ENCODE results near the gene ARFGEF2.

The ARFGEF2 gene

DNA sequence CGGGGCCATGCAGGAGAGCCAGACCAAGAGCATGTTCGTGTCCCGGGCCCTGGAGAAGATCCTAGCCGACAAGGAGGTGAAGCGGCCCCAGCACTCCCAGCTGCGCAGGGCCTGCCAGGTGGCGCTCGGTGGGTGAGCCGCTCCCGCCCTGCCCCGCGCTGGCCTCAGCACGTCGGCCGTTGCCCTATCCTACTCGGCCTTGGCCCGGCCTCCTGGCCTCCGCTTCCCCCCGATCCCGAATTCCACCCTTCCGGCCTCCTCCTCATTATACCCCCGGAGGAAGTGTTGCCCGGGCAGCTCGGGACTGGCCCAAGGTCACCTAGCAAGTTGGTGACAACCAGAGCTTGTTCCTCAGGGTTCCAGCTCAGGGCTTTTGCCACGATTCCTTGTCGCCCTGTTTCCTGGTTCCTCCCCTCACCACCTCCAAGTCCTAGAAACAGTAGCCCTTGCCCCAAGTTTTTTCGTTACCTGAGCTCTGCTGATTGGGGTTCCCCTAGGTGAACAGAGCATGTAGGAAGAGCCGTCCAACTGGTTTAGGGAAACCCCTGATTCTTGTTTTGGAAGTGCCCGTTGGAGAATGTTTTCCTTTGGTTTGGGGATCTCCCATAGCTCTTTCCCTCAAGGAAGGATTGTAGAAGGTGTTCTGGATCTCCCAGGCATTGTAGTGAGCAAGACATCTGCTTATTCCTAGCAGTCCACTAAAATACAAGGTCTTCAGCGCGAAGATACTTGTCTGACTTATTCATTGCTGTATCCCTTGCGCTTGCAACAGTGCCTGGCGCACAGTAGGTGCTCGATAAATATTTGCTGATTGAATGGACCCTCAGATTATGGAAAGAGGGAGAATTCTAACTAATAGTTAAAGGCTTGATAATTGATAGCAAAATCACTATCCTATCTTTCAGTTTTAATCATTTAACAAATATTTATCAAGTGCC is 641 bp downstream of the ARFGEF2 start:
- H3K4me1 ChIP-seq (ENCODE audit: insufficient read depth, insufficient read length) = peaks cover 13% of the 10 kb centered on the region
- H3K9me3 ChIP-seq (ENCODE audit: insufficient read depth, low read length) = no peaks in the 10 kb centered on the region
- peak overlapping the region; percentile 91 for H3K4me3 ChIP-seq (ENCODE audit: insufficient read length, low read depth)
- H3K27me3 ChIP-seq (ENCODE audit: insufficient read depth, insufficient read length) = no peaks in the 10 kb centered on the region
- TF ChIP-seq YY1 (IDR thresholded peaks at IDR 0.05; ENCODE audit: insufficient read depth, insufficient read length) (no peak), ZNF274 (IDR thresholded peaks at IDR 0.05; ENCODE audit: low read depth, low read length) (no peak), SUZ12 (IDR thresholded peaks at IDR 0.05; ENCODE audit: extremely low read depth, insufficient read depth, insufficient read length) (no peak)
- peaks cover 2% of the 10 kb centered on the region for H3K36me3 ChIP-seq (ENCODE audit: insufficient read depth, insufficient read length, low read length)
- peak; percentile 20 for DNase-seq (ENCODE audit: low read depth, low spot score)
- peak overlapping the region; percentile 98 for H3K9ac ChIP-seq (ENCODE audit: insufficient read length, low read depth)

DNA sequence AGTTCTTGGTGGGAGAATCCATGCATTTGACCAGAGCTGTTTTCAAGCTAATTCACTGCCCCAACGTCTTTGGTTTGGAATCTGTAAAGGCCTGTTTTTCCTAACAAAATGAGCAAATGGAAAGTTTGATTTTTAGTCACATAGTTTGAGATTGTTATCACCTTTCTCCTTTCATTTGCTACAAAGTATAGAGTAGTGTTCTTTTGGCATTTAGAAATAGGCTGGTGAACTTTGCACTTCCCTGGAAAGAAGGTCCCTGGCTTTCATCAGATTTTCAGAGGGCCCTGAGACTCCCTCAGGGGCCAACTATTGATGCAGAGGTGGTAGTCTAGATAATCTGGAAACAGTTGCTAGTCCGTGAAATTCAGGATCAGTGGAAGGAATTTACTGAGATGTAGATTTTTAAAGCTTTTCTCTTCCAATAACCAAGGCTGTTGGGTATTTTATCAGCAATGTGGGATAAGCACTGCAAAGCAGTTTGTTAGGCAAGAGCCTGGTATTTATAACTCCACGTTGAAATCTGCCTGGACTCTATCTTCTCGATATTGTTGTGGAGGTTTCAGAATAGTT is 1.7 kb downstream of the ARFGEF2 start:
- Histone ChIP-seq H3K36me3 (ENCODE audit: insufficient read depth, insufficient read length, low read length) (peaks cover 2% of the 10 kb centered on the region), H3K4me3 (ENCODE audit: insufficient read length, low read depth) (no peak overlapping the region), H3K4me1 (ENCODE audit: insufficient read depth, insufficient read length) (peaks cover 13% of the 10 kb centered on the region), H3K9ac (ENCODE audit: insufficient read length, low read depth) (no peak overlapping the region), H3K27me3 (ENCODE audit: insufficient read depth, insufficient read length) (no peaks in the 10 kb centered on the region), H3K9me3 (ENCODE audit: insufficient read depth, low read length) (no peaks in the 10 kb centered on the region)
- no peak for DNase-seq (ENCODE audit: low read depth, low spot score)
- TF ChIP-seq YY1 (IDR thresholded peaks at IDR 0.05; ENCODE audit: insufficient read depth, insufficient read length) (no peak), ZNF274 (IDR thresholded peaks at IDR 0.05; ENCODE audit: low read depth, low read length) (no peak), SUZ12 (IDR thresholded peaks at IDR 0.05; ENCODE audit: extremely low read depth, insufficient read depth, insufficient read length) (no peak)

DNA sequence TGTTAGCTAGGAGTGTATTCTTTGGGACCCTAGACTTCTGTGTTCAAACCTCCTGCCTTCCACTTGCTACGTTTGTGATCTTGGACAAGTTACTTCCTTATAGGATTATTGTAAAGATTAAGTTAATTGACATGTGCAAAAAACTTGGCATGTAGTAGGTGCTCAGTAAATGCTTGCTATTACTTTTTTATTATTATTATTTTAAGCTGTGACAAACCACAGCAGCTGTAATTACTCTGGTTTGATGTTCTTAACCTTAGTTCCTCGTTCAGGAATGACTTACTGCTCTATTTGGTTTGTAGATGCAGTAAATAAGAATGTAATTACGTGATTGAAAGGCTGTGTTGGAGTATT is 3.2 kb downstream of the ARFGEF2 start:
- Histone ChIP-seq H3K9ac (ENCODE audit: insufficient read length, low read depth) (no peak overlapping the region), H3K9me3 (ENCODE audit: insufficient read depth, low read length) (no peaks in the 10 kb centered on the region), H3K4me1 (ENCODE audit: insufficient read depth, insufficient read length) (peaks cover 6% of the 10 kb centered on the region), H3K27me3 (ENCODE audit: insufficient read depth, insufficient read length) (no peaks in the 10 kb centered on the region), H3K4me3 (ENCODE audit: insufficient read length, low read depth) (no peak overlapping the region), H3K36me3 (ENCODE audit: insufficient read depth, insufficient read length, low read length) (peaks cover 4% of the 10 kb centered on the region)
- TF ChIP-seq YY1 (IDR thresholded peaks at IDR 0.05; ENCODE audit: insufficient read depth, insufficient read length) = no peak
- no peak for TF ChIP-seq SUZ12 (IDR thresholded peaks at IDR 0.05; ENCODE audit: extremely low read depth, insufficient read depth, insufficient read length)
- TF ChIP-seq ZNF274 (IDR thresholded peaks at IDR 0.05; ENCODE audit: low read depth, low read length) = no peak
- no peak for DNase-seq (ENCODE audit: low read depth, low spot score)

DNA sequence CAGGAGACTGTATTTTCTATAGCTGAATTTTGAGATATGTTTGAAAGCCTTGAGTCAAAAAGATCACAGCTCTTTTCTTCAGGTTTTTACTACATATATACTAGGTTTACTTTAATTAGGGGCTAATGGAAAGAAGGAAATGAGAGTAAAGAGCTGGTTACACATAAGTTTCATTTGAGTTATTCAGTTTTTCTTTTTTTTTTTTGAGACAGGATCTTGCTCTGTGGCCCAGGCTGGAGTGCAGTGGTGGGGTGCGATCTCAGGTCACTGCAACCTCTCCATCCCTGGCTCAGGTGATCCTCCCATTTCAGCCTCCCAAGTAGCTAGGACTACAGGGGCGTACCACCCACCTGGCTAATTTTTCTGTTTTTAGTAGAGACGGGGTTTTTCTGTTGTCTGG is 4.8 kb downstream of the ARFGEF2 start:
- TF ChIP-seq ZNF274 (IDR thresholded peaks at IDR 0.05; ENCODE audit: low read depth, low read length) (no peak), SUZ12 (IDR thresholded peaks at IDR 0.05; ENCODE audit: extremely low read depth, insufficient read depth, insufficient read length) (no peak), YY1 (IDR thresholded peaks at IDR 0.05; ENCODE audit: insufficient read depth, insufficient read length) (no peak)
- Histone ChIP-seq H3K4me1 (ENCODE audit: insufficient read depth, insufficient read length) (no peaks in the 10 kb centered on the region), H3K4me3 (ENCODE audit: insufficient read length, low read depth) (no peak overlapping the region), H3K9me3 (ENCODE audit: insufficient read depth, low read length) (no peaks in the 10 kb centered on the region), H3K36me3 (ENCODE audit: insufficient read depth, insufficient read length, low read length) (peaks cover 8% of the 10 kb centered on the region), H3K27me3 (ENCODE audit: insufficient read depth, insufficient read length) (no peaks in the 10 kb centered on the region), H3K9ac (ENCODE audit: insufficient read length, low read depth) (no peak overlapping the region)
- no peak for DNase-seq (ENCODE audit: low read depth, low spot score)

DNA sequence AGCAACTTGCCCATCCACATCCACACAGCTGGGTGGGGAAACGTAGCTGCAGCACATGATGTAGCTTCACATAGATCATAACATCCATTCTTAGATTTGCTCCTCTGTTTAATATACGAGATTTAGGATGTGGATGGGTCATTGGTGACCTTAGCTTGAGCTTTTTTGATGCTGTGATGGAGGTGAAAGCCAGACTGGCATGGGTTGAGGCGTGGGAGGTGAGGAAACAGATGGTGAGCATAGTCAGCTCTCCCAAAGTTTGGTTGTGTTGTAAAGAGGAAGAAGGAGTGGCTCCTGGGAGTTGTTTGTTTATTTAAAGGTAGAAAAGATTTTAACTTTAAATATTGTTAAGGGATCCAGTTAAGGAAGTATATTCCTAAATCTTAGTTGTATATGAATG is 5.3 kb downstream of the ARFGEF2 start:
- peaks cover 8% of the 10 kb centered on the region for H3K36me3 ChIP-seq (ENCODE audit: insufficient read depth, insufficient read length, low read length)
- H3K4me3 ChIP-seq (ENCODE audit: insufficient read length, low read depth) = no peak overlapping the region
- no peak for DNase-seq (ENCODE audit: low read depth, low spot score)
- no peak overlapping the region for H3K9ac ChIP-seq (ENCODE audit: insufficient read length, low read depth)
- TF ChIP-seq YY1 (IDR thresholded peaks at IDR 0.05; ENCODE audit: insufficient read depth, insufficient read length) (no peak), SUZ12 (IDR thresholded peaks at IDR 0.05; ENCODE audit: extremely low read depth, insufficient read depth, insufficient read length) (no peak), ZNF274 (IDR thresholded peaks at IDR 0.05; ENCODE audit: low read depth, low read length) (no peak)
- no peaks in the 10 kb centered on the region for H3K9me3 ChIP-seq (ENCODE audit: insufficient read depth, low read length)
- no peaks in the 10 kb centered on the region for H3K4me1 ChIP-seq (ENCODE audit: insufficient read depth, insufficient read length)
- no peaks in the 10 kb centered on the region for H3K27me3 ChIP-seq (ENCODE audit: insufficient read depth, insufficient read length)

DNA sequence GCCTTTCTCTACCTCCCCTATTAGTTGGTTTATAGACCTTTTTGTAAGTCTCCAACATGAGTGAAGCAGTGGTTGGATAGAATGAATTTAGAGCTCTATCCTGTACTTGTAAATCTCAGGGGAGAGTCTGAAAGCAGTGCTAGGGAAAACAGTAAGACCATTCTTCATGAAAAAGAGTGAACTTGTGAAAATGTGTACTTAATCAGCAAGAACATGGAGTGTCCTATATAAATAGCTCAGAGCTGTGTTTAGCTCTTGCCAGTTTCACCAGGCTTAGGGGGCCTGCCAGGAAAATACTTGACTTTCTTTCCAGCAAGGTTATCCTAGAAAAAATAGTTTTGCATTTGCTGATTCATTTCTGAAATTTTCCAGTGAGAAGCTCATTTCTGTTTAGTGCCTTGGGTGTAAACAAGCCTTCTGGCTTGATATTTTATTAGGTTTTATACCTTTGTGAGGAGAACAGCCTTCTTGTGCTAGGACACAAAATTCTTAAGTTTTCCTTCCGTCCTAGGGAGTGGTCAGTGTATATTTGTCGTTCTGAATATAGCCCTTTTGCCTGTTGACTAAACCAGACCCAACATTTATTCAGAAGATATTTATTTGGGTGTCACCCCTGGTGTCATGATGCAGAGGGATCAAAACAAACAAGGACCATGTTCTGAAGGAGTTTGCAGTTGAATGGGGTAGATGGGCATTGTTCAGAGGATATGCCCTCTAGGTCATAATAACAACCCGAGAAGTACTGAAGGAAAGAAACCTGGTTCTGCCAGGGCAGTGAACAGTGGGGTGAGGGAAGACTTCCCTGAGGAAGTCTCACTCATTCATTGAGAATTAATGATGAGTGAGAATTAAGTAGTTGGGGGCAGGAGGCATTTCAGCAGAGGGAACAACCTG is 7.6 kb downstream of the ARFGEF2 start:
- TF ChIP-seq SUZ12 (IDR thresholded peaks at IDR 0.05; ENCODE audit: extremely low read depth, insufficient read depth, insufficient read length) = no peak
- no peak for TF ChIP-seq YY1 (IDR thresholded peaks at IDR 0.05; ENCODE audit: insufficient read depth, insufficient read length)
- TF ChIP-seq ZNF274 (IDR thresholded peaks at IDR 0.05; ENCODE audit: low read depth, low read length) = no peak
- H3K9ac ChIP-seq (ENCODE audit: insufficient read length, low read depth) = no peak overlapping the region
- DNase-seq (ENCODE audit: low read depth, low spot score) = no peak

More for the DNA sequence above, 7.6 kb downstream of the ARFGEF2 start:
- Histone ChIP-seq H3K27me3 (ENCODE audit: insufficient read depth, insufficient read length) (no peaks in the 10 kb centered on the region), H3K4me3 (ENCODE audit: insufficient read length, low read depth) (no peak overlapping the region), H3K4me1 (ENCODE audit: insufficient read depth, insufficient read length) (peaks cover 4% of the 10 kb centered on the region), H3K36me3 (ENCODE audit: insufficient read depth, insufficient read length, low read length) (peaks cover 8% of the 10 kb centered on the region), H3K9me3 (ENCODE audit: insufficient read depth, low read length) (no peaks in the 10 kb centered on the region)
